NCI-H774 (cell line): ENCODE results near the gene LZTR1.

ENCODE experiments used
- DNase-seq: peaks from one replicate; lab custom pipeline; 2025; lab: John Stamatoyannopoulos, UW

Gene LZTR1

GRCh38 chr22:20951151-20951931, 30.8 kb upstream of the LZTR1 start:
- no peak for DNase-seq

DNA sequence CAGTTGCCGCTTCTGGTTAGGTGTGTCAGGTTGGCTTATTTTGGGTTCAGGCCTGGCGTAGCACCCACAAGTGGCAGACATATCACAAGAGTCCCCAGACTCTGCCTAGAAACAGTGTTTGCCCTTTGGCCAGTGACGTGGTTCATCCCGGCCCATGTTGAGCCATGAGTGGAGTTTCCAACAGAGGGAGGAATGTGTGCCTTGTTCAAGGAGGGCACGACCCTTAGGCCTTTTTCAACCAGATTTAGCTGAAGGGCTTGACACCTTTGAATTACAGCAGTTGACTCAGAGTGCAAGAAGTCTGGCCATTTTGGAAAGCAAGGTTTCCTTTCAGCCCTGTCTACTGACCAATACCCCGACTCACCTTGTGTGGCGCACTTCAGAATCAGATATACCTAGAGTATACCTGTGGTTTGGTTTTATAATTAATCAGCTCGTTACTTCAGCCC, 30.1 kb upstream of the LZTR1 start:
- DNase-seq = no peak

DNA sequence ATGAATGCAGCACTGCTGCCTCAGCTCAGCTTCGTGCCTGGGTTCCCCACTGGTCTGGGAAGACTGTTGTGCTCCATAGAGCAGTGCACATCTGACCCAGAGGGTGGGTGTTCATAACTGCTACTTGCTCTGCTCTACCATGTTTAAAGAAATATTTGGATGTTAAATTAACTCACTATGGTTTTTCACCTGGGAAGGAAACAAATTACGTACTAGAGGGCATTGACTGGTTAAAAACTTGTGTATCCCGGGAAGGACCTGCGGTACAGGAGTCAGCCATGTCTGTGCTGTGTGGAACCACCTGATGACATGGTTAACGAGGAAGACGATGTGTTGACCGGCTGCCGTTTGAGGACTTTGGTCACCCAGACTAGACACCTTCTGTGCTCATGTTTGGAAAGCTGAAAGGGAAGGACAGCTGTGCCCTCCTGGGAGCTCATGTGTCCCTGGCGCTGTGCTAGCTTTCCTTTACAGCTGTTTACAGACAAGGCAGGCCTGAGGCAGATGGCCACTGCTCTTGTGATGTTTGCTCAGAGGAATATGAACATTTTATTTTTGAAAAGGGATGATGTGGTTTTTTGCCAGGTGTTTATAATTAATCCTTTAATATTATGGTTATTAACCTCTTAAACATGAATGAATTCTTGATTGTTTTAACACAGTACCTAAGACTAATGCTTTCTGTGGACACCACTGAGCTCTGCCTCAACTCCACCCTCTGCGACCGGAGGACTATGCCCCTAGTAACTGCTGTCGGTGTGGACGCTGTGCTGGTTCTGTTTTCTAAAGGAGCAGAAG, 29.4 kb upstream of the LZTR1 start:
- DNase-seq = peak; percentile 41

GRCh38 chr22:20953342-20953608, 28.8 kb upstream of the LZTR1 start:
- no peak for DNase-seq

GRCh38 chr22:20953668-20954500, 28.2 kb upstream of the LZTR1 start:
- no peak for DNase-seq

- DNase-seq = no peak
Observed at GRCh38 chr22:20955548-20955947, 26.5 kb upstream of the LZTR1 start.

DNA sequence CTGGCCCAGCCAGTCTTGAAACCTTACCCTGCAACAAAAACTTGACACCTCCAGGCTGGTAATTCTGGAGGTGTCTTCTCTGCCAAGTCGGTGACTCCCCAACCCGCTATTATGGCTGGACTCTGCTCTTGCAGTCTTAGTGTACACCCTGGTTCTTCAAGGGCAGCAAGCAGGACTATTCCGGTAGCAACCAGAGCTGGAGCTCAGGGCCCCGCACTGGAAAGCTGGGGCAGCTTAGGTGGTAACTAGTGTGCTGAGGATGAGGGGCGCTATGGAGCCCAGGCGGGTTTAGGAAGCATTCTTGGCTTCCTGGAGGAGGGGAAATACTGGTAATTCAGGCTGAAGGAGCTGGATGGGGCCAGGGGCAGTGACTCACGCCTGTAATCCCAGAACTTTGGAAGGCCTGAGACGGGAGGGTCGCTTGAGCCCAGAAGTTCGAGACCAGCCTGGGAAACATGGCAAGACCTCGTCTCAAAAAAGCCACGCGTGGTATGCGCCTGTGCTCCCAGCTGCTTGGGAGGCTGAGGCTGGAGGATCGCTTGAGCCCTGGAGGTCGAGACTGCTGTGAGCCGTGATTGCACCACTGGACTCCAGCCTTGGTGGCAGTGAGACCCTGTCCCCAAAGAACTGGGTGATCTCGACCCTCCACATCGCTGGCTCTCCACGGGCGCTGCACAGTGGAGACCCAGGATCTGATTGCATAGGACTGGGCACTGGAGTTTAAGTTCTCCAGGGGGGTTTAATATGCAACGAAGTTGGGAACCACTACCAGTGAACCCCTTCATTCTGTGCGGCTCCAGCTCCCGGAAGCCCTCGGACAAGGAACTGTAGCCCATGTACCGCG, 25.6 kb upstream of the LZTR1 start:
- DNase-seq = no peak

DNA sequence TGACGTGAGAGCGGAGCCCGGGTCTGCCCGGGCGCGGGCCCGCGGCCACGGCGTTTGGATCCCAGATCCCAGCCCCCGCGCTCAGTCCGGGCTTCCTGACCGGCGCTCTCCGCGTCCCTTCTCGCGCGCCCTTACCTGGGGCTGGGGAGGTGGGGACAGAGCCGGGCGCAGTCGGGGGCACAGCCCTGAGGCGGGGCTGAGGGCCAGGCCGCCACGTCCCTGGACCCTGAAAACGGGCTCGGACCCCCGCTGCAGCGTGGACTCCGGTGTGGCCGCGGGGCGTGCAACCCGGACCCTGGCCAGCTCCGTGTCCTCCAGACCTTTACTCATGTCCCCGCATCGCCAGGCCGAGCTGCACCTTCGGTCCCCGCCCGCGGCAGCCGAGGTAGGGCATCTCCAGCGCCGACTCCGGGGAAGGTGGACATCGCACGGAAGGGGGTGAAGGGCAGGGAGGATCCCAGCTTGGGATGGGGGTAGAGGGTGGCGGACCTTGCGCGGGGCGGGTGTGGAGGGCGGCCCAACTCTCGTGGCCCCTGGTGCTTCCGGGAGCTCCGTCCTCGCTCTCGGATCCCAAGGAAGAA, 24.9 kb upstream of the LZTR1 start:
- no peak for DNase-seq

DNA sequence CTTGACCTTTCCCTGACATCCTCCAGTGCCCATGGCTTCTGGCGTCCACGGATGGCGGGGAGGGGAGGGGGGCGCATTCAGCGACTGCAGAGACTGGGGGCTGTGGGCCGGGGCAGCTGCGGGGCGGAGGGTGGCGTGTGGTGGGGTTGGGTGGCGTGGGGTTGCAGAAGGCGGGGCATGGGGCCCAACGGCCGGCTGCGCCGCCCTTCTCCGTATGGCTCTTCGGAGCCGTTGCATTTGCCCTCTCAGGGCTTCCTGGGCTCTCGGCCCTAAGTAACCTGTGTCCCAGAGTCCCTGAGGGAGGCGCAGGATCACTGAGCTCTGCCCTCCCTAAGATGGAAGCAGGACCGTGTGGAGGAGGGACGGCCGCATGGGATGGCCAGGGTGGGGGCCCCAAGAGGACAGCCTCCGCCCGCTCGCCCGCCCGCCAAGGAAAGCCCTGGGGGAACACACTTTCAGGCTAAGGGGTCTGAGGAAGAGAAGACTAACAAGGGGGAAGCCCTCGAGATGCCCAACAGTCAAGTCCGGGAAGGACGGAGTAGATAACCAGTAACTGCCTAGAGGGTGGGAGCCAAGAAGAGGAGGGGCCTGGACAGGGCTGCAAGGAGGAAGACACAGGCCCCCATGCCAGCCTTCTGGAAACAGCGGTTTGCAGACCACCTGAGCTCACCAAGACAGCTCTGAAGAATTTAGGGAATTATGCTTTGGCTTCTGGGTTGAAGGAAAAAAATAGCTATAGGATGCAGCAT, 24.2 kb upstream of the LZTR1 start:
- no peak for DNase-seq

DNA sequence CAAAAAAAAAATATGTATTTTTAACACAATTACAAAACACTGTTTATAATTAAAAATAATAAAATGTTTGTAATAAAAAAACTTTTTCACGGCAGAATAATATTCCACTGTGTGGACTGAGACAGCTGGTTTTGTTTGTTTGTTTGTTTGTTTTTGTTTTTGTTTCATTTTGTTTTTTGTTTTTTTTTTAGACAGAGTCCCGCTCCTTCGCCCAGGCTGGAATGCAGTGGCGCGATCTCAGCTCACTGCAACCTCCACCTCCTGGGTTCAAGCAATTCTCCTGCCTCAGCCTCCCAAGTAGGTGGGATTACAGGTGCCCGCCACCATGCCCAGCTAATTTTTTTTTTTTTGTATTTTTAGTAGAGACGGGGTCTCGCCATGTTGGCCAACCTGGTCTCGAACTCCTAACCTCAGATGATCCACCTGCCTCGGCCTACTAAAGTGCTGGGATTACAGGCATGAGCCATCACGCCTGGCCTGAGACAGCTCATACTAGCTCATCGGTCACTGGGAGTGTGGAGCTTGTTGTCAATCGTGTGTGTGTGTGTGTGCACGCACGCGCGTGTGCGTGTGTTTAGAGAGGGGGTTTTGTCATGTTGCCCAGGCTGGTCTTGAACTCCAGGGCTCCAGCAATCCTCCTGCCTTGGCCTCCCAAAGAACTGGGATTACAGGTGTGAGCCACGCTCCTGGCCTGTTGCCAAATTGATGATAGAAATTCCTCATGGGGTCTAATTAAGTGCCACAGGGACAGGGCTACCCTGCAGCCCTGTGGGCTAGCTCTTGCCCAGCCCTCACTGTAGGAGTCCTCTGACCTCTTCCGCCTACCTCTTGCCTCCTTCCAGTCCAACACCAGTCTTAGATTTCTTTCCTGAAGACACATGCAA, 22.3 kb upstream of the LZTR1 start:
- no peak for DNase-seq

DNA sequence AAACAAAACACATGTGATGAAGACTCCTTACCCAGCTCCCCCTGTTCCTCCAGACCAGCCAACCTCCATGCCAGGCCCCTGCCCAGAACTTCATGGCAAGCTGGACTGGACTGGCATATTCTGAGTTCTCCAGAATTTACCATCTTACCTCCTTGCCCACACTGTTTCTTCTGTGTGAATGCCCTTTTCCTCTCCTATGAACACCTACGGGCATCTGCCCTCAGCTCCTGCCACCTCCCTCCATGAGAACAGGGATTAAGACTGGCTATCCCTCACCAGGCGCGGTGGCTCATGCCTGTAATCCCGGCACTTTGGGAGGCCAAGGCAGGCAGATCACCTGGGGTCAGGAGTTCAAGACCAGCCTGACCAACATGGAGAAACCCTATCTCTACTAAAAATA, 21.5 kb upstream of the LZTR1 start:
- no peak for DNase-seq

- no peak for DNase-seq
Observed at GRCh38 chr22:20962491-20962945, 19.6 kb upstream of the LZTR1 start.

DNA sequence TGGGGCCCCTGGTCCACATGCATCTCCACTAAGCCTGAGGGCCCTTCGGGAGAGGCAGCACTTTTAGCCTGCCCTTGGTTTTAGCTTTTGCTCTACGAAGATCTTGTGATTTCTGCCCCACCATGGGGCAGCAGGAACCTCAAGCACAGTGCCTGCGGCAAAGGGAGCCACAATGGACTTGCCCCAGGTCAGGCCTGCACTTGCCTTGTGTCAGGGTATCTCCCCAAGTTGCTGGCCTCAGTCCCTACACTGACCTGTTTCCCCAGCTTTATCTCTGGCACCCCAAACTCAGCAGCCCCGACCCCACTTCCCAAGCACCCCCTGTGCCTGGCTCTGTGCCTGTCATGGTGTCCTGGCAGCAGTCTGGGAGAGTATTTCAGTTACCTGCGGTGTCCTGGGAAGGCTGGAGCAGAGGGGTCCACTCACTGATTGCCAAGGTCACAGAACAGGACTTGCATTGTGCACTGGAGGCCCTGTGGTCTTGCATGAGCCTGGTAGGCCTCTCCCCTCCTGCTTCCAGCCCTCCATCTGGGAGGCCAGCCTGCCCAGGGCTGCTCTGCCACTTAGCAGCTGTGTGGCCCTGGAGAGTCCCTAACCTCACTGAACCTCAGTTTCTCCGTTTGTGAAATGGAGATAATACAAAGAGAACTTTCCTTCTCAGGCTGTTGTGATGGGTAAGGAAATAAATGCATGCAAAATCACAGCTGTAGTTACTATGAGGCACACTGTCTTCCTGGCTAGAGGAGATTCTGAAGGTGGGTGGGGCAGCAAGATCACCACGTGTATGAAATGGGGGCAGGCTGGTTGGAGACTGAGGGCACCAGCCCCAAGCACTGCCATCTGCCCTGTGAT, 18.7 kb upstream of the LZTR1 start:
- no peak for DNase-seq

DNA sequence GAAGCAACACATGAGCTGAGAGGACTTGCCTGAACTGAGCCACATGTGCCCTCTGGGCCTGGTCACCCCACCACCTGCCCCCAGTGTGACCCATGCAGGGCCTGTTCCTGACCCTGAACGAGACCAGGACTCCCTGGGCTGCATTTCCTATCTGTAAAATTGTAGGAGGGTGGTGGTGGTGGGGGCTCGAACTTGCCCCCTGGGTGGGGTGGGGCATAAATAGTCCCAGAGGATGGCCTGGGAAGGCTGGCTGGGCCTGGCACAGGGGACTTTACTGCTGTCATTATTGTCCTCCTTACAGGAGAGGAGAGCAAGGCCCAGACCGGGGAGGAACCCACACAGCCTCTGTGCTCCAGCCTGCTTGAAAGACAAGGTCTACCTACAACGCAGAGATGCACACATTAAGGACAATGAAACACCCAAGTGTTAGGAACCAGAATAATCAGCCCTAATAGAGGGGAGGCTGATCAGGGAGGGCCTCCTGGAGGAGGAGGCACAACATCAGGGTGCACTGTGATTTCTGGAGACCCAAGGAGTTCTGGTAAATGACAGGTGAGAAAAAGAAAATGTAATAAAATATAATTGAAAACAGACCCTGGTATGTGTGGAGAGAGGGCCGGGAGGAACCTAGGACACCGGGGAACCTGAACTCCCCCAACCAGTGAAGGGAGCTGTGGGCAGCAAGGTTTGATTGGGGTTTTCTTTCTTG, 17.9 kb upstream of the LZTR1 start:
- DNase-seq = no peak

DNA sequence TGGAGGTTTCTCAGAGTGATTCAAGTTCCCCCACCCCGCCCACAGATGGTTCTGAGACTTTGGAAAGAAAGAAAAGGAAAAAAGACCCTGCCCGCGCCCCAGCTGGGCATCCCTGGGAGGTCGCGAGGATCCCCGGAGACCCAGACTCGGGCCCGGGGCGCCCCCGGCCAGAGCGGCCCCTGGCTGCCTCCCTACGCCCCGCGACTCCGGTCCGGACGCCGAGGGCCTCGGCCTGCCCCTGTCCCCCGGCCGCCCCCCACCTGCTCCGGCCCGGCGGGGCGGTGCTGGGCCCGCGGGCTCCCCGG, 17.3 kb upstream of the LZTR1 start:
- no peak for DNase-seq

DNA sequence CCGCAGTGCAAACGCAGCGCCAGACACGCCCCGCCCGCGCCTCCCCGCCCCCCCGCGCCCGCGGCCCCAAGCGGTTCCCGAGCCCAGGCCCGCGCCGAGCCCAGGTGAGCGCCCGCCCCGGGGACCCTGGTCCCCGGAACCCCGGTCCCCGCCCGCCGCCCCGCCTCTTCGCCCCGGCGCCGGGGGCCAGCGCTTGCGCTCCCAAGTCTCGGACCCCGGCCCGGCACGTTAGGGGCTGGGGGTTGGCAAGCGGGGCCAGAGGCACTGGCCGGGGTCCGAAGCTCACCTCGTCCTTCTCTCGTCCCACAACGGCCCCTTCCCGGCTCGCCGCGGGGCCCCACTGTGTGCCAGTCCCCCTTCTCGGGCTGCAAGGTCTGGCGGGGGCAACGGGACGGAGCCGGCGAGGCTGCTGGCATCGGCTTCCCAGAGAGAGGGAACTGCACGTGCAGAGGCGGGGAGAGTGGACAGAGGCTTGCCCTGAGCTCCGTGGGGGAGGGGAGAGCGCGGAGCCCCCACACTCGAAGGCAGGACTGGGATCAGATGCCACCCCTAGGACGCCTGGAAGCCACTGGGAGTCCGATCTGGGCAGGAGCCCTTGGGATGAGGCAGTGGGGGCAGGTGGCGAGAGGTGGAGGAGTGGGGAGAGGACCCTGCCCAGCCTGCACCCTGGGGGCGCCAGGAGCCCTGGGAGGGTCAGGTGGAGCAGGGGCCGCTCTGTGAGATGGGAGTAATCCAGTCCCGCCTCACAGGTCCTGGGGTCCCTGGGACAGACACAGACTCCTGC, 16.8 kb upstream of the LZTR1 start:
- DNase-seq = no peak
